ENCODE measurements around the gene AAK1.

Gene AAK1

GRCh38 chr2:69629921-69630608, 13.5 kb downstream of the AAK1 start:
- H3K79me2 ChIP-seq (ENCODE audit: insufficient read depth, low read length), result no peaks in the 10 kb centered on the region
- TF ChIP-seq, protein P1, sequence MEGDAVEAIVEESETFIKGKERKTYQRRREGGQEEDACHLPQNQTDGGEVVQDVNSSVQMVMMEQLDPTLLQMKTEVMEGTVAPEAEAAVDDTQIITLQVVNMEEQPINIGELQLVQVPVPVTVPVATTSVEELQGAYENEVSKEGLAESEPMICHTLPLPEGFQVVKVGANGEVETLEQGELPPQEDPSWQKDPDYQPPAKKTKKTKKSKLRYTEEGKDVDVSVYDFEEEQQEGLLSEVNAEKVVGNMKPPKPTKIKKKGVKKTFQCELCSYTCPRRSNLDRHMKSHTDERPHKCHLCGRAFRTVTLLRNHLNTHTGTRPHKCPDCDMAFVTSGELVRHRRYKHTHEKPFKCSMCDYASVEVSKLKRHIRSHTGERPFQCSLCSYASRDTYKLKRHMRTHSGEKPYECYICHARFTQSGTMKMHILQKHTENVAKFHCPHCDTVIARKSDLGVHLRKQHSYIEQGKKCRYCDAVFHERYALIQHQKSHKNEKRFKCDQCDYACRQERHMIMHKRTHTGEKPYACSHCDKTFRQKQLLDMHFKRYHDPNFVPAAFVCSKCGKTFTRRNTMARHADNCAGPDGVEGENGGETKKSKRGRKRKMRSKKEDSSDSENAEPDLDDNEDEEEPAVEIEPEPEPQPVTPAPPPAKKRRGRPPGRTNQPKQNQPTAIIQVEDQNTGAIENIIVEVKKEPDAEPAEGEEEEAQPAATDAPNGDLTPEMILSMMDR (IDR thresholded peaks at IDR 0.05; ENCODE audit: insufficient read depth, low read length, poor library complexity, severe bottlenecking), result no peak
- TF ChIP-seq EZH2phosphoT487 (conservative IDR thresholded peaks at IDR 0.05; ENCODE audit: low read length), result no peak
- H2AFZ ChIP-seq (ENCODE audit: low read depth, low read length, severe bottlenecking), result no peak overlapping the region
- H3K27me3 ChIP-seq (ENCODE audit: low read length), result no peaks in the 10 kb centered on the region
- no peak overlapping the region for H3K27ac ChIP-seq (ENCODE audit: low read depth, low read length)
- no peak overlapping the region for H3K9ac ChIP-seq (ENCODE audit: low read length)
- no peaks in the 10 kb centered on the region for H3K9me3 ChIP-seq (ENCODE audit: insufficient read depth, low read length)
- H3K4me3 ChIP-seq (ENCODE audit: insufficient read depth, low read length, poor library complexity, severe bottlenecking), result no peak overlapping the region
- H4K20me1 ChIP-seq (ENCODE audit: low read depth, low read length), result no peaks in the 10 kb centered on the region
- no peaks in the 10 kb centered on the region for H3K36me3 ChIP-seq (ENCODE audit: low read length)
- no peaks in the 10 kb centered on the region for H3F3A ChIP-seq (ENCODE audit: insufficient read depth)
- H3K9me2 ChIP-seq (replicated peaks; ENCODE audit: insufficient read depth, low read length), result no peaks in the 10 kb centered on the region
- no peak overlapping the region for H3K4me2 ChIP-seq (ENCODE audit: low read depth, low read length, poor library complexity, severe bottlenecking)

- no peak for TF ChIP-seq EZH2phosphoT487 (conservative IDR thresholded peaks at IDR 0.05; ENCODE audit: low read length)
- TF ChIP-seq, protein P1 (IDR thresholded peaks at IDR 0.05; ENCODE audit: insufficient read depth, low read length, poor library complexity, severe bottlenecking), result no peak
- no peaks in the 10 kb centered on the region for H3K79me2 ChIP-seq (ENCODE audit: insufficient read depth, low read length)
Measured at GRCh38 chr2:69628325-69629021, 15.1 kb downstream of the AAK1 start.

GRCh38 chr2:69625078-69625795, 18.3 kb downstream of the AAK1 start:
- Histone ChIP-seq H3K27me3 (ENCODE audit: low read length) (no peaks in the 10 kb centered on the region), H3K36me3 (ENCODE audit: low read length) (no peaks in the 10 kb centered on the region), H3K9me2 (replicated peaks; ENCODE audit: insufficient read depth, low read length) (no peaks in the 10 kb centered on the region), H3K4me2 (ENCODE audit: low read depth, low read length, poor library complexity, severe bottlenecking) (no peak overlapping the region), H3F3A (ENCODE audit: insufficient read depth) (no peaks in the 10 kb centered on the region), H3K9me3 (ENCODE audit: insufficient read depth, low read length) (no peaks in the 10 kb centered on the region), H3K4me3 (ENCODE audit: insufficient read depth, low read length, poor library complexity, severe bottlenecking) (no peak overlapping the region), H4K20me1 (ENCODE audit: low read depth, low read length) (no peaks in the 10 kb centered on the region), H3K79me2 (ENCODE audit: insufficient read depth, low read length) (no peaks in the 10 kb centered on the region), H3K27ac (ENCODE audit: low read depth, low read length) (no peak overlapping the region), H2AFZ (ENCODE audit: low read depth, low read length, severe bottlenecking) (no peak overlapping the region), H3K9ac (ENCODE audit: low read length) (no peak overlapping the region)
- TF ChIP-seq EZH2phosphoT487 (conservative IDR thresholded peaks at IDR 0.05; ENCODE audit: low read length), result no peak
- TF ChIP-seq, protein P1 (IDR thresholded peaks at IDR 0.05; ENCODE audit: insufficient read depth, low read length, poor library complexity, severe bottlenecking), result no peak

More at GRCh38 chr2:69628325-69629021, 15.1 kb downstream of the AAK1 start:
- no peak overlapping the region for H3K4me3 ChIP-seq (ENCODE audit: insufficient read depth, low read length, poor library complexity, severe bottlenecking)
- H3K27ac ChIP-seq (ENCODE audit: low read depth, low read length), result no peak overlapping the region
- no peaks in the 10 kb centered on the region for H4K20me1 ChIP-seq (ENCODE audit: low read depth, low read length)
- H2AFZ ChIP-seq (ENCODE audit: low read depth, low read length, severe bottlenecking), result no peak overlapping the region
- H3K36me3 ChIP-seq (ENCODE audit: low read length), result no peaks in the 10 kb centered on the region
- no peak overlapping the region for H3K4me2 ChIP-seq (ENCODE audit: low read depth, low read length, poor library complexity, severe bottlenecking)
- no peaks in the 10 kb centered on the region for H3F3A ChIP-seq (ENCODE audit: insufficient read depth)
- no peaks in the 10 kb centered on the region for H3K9me2 ChIP-seq (replicated peaks; ENCODE audit: insufficient read depth, low read length)
- H3K9me3 ChIP-seq (ENCODE audit: insufficient read depth, low read length), result no peaks in the 10 kb centered on the region
- H3K27me3 ChIP-seq (ENCODE audit: low read length), result no peaks in the 10 kb centered on the region
- H3K9ac ChIP-seq (ENCODE audit: low read length), result no peak overlapping the region
